Measurements from ENCODE around the gene TLE6. TPM values are rescaled to one million over a fixed set of nuclear protein-coding genes. Genes with fewer than 3 reads are reported as not detected.

The TLE6 gene
- total and polyA plus RNA-seq, 2 of the 13 experiments (the other 11 are each of a cell fraction or from before 2014, with no cell fraction given): 0.24 to 5.5 TPM

GRCh38 chr19:2950286-2951124 is 26.9 kb upstream of the TLE6 start (continued):
- TF ChIP-seq ZNF761 (CRISPR knock-in tag; conservative IDR thresholded peaks at IDR 0.05): no peak
- no peak for TF ChIP-seq FUBP1 (CRISPR knock-in tag; IDR thresholded peaks at IDR 0.05; ENCODE audit: borderline replicate concordance)
- peak; percentile 92 for TF ChIP-seq ZBTB40 (IDR thresholded peaks at IDR 0.05)
- TF ChIP-seq ZBTB40 (CRISPR knock-in tag; IDR thresholded peaks at IDR 0.05): peak; percentile 79; the same call in 1 of the 2 replicates
- TF ChIP-seq ZNF746 (CRISPR knock-in tag; IDR thresholded peaks at IDR 0.05): no peak; the same call in 1 of the 2 replicates
- peak; percentile 28; the same call in 1 of the 2 replicates for TF ChIP-seq SP1 (IDR thresholded peaks at IDR 0.05)
- peak; percentile 62 for TF ChIP-seq SP1 (CRISPR knock-in tag; IDR thresholded peaks at IDR 0.05)
- no peak; the same call in 1 of the 2 replicates for TF ChIP-seq KLF9 (CRISPR knock-in tag; IDR thresholded peaks at IDR 0.05; ENCODE audit: low read depth)
- peak; percentile 91; the same call in 1 of the 2 replicates for TF ChIP-seq ZNF891 (CRISPR knock-in tag; IDR thresholded peaks at IDR 0.05)
- TF ChIP-seq ZNF670 (CRISPR knock-in tag; IDR thresholded peaks at IDR 0.05; ENCODE audit: borderline replicate concordance): no peak
- TF ChIP-seq THAP9 (CRISPR knock-in tag; IDR thresholded peaks at IDR 0.05; ENCODE audit: borderline replicate concordance): peak; percentile 91; the same call in 1 of the 2 replicates
- no peak; the same call in 1 of the 2 replicates for TF ChIP-seq FOXP4 (CRISPR knock-in tag; IDR thresholded peaks at IDR 0.05)

All from HepG2 (cell line).